Adrenal gland (tissue), 12 donors: ENCODE data around the gene PDLIM5. TPM values are rescaled to one million over a fixed set of nuclear protein-coding genes. Genes with fewer than 3 reads are reported as not detected.
"Not testable (repeated sequence)": the region's sequence is repeated elsewhere in the genome, so short reads cannot be mapped to it uniquely, and the experiment has no call there.

ENCODE experiments used
- DNase-seq, 7 donors: peaks; one replicate each; pipeline ENCODE4 v3.0.0-alpha.2; 2019 to 2020
- H3K27ac ChIP-seq, 5 donors: fragments of 200-600 bp; sonication (generic) in 4 of 5; 1 replicate in 3 of 5; 2 replicates in 2 of 5; pipeline versions ENCODE4 v1.5.1 to v1.8.0; 2016 to 2020; ENCODE audit warnings: mild to moderate bottlenecking in 1 of 5
- H3K27me3 ChIP-seq: fragments of 200-600 bp; 2 replicates; pipeline ENCODE4 v1.8.0; 2021
- H3K36me3 ChIP-seq, 2 donors: fragments of 200-600 bp; replicated peaks in 1 of 2; 1 replicate in 1 of 2; 2 replicates in 1 of 2; pipeline versions ENCODE4 v1.5.1 to v1.8.0; 2018 to 2022
- H3K4me1 ChIP-seq, 2 donors: fragments of 200-600 bp; replicated peaks in 1 of 2; 1 replicate in 1 of 2; 2 replicates in 1 of 2; pipeline versions ENCODE4 v1.5.1 to v1.8.0; 2018 to 2021
- H3K4me3 ChIP-seq, 4 donors: fragments of 200-600 bp; sonication (generic) in 3 of 4; one replicate each; pipeline ENCODE4 v1.5.1; 2016 to 2018
- H3K9me3 ChIP-seq, 3 donors: fragments of 200-600 bp; sonication (generic) in 1 of 3; replicated peaks in 1 of 3; 1 replicate in 2 of 3; 2 replicates in 1 of 3; pipeline versions ENCODE4 v1.5.1 to v1.8.0; 2016 to 2021
- POLR2A ChIP-seq, 2 donors: fragments of 450-650 bp; IDR thresholded peaks; one replicate each; pipeline ENCODE4 v1.6.1; 2017; ENCODE audit warnings: antibody characterized with exemption in 2 of 2, mild to moderate bottlenecking in 2 of 2, moderate library complexity in 1 of 2
- WGBS, 4 donors: extraction: QIAGEN DNeasy Blood & Tissue Kit in 2 of 4; methylation state at CpG; one replicate each; pipeline versions ENCODE4 v1.1.5 to v1.1.7; 2013 to 2017; 5-methylcytosine and 5-hydroxymethylcytosine counted together
- intact Hi-C, 2 donors: fragments of 100-400 bp; cut with DNase I; formaldehyde crosslinking; loops; one replicate each; pipeline versions ENCODE4 v1.14.1 to v1.15.0; 2022 to 2023
- polyA plus RNA-seq, 3 donors: library from polyadenylated mRNA; stranded (reverse); fragments of 200-250 nt in 2 of 3; fragments of 350-450 nt in 1 of 3; fragmentation: Illumina TruSeq in 1 of 3; extraction: RNeasy Lipid Tissue Mini Kit (QIAGEN cat#74804) in 1 of 3; gene quantifications; one replicate each; pipeline ENCODE4 v1.2.3, GENCODE V29; 2013 to 2014
- total RNA-seq, 9 donors: library from RNA; depleted of rRNA in 4 of 9; stranded (reverse); fragments of >200 nt in 4 of 9; fragments of 120-200 nt in 1 of 9; fragmentation: NEBNext Ultra II Directional in 1 of 9; extraction: Animal tissue kit (Norgen Biotek cat#: 25700) in 1 of 9; gene quantifications; one replicate each; pipeline versions ENCODE4 v1.1.0 to v1.2.4, GENCODE V29; 2013 to 2023
- TF ChIP-seq, protein P1 (sequence below), 6 experiments: fragments of 450-650 bp in 4 of 6; fragments of 200-600 bp in 2 of 6; sonication (generic) in 1 of 6; IDR thresholded peaks; 1 replicate in 5 of 6; 2 replicates in 1 of 6; pipeline versions ENCODE4 v1.5.1 to v1.8.0; 2016 to 2021; ENCODE audit warnings: antibody characterized with exemption in 6 of 6, mild to moderate bottlenecking in 2 of 6, moderate library complexity in 1 of 6
- donor health status: healthy with polysubstance abuse.
- donor health status: Bipolar disorder and iron deficiency.
- donor health status: DM: yes; HTN: yes; CAD: no.
- donor health status: DM: no; HTN: no; CAD: no.
- donor health status: DM: no; HTN: no; CAD: no.
- donor health status: DM: yes; HTN: yes; CAD: no.

PDLIM5 gene
- total and polyA plus RNA-seq, 12 donors, result 26.2 to 150 (median 84.0) TPM

DNA sequence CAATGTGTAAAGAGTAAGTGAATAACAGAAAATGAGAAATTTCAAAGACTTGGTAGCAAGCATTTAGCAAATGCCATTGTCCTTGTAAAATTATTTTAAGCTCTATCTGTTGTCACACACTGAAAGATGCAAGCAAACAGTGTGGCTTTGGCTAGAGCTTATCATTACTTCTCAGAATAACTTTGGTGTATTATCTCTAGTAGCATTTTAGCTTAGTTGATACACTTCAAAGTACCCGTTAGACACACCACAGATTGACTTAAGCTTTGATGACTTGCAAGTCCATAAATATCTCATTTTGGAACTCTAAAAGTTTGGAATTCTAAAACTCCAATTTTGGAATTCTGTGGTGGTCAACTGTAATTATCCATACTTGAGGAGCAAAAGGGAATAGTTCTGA, 98.6 kb downstream of the PDLIM5 start:
- intact Hi-C loops, result no loop called here
- no peak overlapping the region for H3K27ac ChIP-seq
- H3K4me3 ChIP-seq, result no peak overlapping the region
- H3K4me1 ChIP-seq, result peaks cover 4 to 45% of the 10 kb centered on the region in 2 donors
- H3K9me3 ChIP-seq, result peaks cover 0 to 4% (median 0%) of the 10 kb centered on the region in 3 donors
- TF ChIP-seq, protein P1, sequence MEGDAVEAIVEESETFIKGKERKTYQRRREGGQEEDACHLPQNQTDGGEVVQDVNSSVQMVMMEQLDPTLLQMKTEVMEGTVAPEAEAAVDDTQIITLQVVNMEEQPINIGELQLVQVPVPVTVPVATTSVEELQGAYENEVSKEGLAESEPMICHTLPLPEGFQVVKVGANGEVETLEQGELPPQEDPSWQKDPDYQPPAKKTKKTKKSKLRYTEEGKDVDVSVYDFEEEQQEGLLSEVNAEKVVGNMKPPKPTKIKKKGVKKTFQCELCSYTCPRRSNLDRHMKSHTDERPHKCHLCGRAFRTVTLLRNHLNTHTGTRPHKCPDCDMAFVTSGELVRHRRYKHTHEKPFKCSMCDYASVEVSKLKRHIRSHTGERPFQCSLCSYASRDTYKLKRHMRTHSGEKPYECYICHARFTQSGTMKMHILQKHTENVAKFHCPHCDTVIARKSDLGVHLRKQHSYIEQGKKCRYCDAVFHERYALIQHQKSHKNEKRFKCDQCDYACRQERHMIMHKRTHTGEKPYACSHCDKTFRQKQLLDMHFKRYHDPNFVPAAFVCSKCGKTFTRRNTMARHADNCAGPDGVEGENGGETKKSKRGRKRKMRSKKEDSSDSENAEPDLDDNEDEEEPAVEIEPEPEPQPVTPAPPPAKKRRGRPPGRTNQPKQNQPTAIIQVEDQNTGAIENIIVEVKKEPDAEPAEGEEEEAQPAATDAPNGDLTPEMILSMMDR (IDR thresholded peaks at IDR 0.05), result no peak
- no peak for TF ChIP-seq POLR2A (IDR thresholded peaks at IDR 0.05)
- H3K27me3 ChIP-seq, result no peaks in the 10 kb centered on the region
- H3K36me3 ChIP-seq, result no peaks in the 10 kb centered on the region
- WGBS, 4 donors, result 41 to 63% (median 51%) methylated on average over 1 of the region's 1 CpG
- DNase-seq, result no peak

DNA sequence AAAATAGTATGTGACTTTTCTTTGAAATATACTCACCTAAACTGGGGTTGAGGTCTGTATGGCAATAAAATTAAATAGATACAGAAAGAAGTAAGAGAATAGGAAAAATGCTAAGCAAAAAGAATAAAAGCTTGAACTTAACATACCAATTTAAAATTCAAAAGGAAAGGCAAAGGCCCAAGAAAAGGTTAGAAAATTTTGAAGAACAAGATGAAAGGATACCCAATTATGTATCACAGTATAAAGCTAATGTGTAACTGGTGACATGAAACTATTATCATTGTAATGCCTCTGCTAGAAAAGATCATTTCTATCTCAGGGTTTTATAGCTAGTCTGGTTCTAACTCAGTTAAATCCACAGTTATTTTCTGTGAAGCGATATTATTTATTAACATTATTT, 99.1 kb downstream of the PDLIM5 start:
- H3K27ac ChIP-seq, result no peak overlapping the region
- peaks cover 0 to 4% (median 0%) of the 10 kb centered on the region in 3 donors for H3K9me3 ChIP-seq
- intact Hi-C loops, result no loop called here
- peaks cover 4 to 40% of the 10 kb centered on the region in 2 donors for H3K4me1 ChIP-seq
- H3K4me3 ChIP-seq, result no peak overlapping the region
- no peak for TF ChIP-seq POLR2A (IDR thresholded peaks at IDR 0.05)
- TF ChIP-seq, protein P1 (IDR thresholded peaks at IDR 0.05), result no peak
- no peak for DNase-seq
- no peaks in the 10 kb centered on the region for H3K27me3 ChIP-seq
- 94 to 100% (median 99%) methylated on average over 1 of the region's 1 CpG for WGBS, 4 donors
- no peaks in the 10 kb centered on the region for H3K36me3 ChIP-seq

DNA sequence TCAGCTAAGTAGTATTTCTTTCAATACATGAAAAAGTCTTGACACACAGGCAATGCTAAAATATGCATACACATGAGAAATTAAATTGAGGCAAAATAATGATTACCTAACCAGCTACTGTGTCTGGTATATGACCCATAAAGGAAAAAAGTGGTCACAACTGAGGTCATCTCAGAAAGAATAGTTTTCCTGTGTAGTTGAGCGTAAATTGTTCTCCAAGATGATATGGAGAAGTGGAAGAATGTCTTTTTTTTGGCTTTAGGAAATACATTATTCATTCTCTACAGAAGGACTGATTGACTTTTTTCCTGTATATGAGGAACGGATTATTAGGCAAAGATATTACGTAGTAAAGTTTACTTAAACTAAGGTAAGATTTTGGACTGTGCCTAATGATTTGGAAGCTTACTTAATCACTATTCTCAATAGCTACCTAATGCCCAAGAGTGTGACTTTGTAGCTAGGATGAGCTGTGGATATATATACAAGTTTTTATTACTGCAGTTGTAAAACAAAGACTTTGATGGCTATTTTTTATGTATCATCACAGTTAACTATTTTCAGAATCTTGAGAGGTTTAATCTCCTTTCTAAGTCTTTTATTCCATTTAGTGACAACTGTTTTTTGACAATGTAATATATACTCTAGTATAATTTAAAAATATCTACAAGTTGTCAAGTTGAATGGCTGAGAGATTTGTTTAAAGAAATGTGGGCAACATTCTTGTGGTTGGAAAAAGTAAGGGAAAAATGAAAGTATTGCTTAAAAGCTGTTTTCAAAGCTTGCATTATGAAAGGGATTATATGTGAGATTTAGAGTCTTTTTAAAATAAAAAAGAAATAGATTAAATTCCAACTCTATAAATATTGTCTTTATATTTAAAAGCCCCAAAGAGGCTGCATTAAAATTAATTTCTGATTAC, 100.2 kb downstream of the PDLIM5 start:
- no peak overlapping the region for H3K4me3 ChIP-seq
- no peak for TF ChIP-seq POLR2A (IDR thresholded peaks at IDR 0.05)
- TF ChIP-seq, protein P1 (IDR thresholded peaks at IDR 0.05), result no peak
- DNase-seq, result no peak
- H3K4me1 ChIP-seq, result peaks cover 4 to 37% of the 10 kb centered on the region in 2 donors
- no peaks in the 10 kb centered on the region for H3K36me3 ChIP-seq
- peaks cover 0 to 4% (median 0%) of the 10 kb centered on the region in 3 donors for H3K9me3 ChIP-seq
- intact Hi-C loops, result no loop called here
- no peak overlapping the region for H3K27ac ChIP-seq
- H3K27me3 ChIP-seq, result no peaks in the 10 kb centered on the region
- 87 to 89% (median 88%) methylated on average over 3 of the region's 3 CpGs for WGBS, 4 donors

DNA sequence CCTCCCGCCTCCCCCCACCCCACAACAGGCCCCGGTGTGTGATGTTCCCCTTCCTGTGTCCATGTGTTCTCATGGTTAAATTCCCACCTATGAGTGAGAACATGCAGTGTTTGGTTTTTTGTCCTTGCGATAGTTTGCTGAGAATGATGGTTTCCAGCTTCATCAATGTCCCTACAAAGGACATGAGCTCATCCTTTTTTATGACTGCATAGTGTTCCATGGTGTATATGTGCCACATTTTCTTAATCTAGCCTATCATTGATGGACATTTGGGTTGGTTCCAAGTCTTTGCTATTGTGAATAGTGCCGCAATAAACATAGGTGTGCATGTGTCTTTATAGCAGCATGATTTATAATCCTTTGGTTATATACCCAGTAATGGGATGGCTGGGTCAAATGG, 104.3 kb downstream of the PDLIM5 start:
- H3K27me3 ChIP-seq, H3K9me3 ChIP-seq, intact Hi-C loops, H3K36me3 ChIP-seq, DNase-seq, H3K27ac ChIP-seq, H3K4me3 ChIP-seq: not testable (repeated sequence)
- peaks cover 0 to 21% of the 10 kb centered on the region in 2 donors for H3K4me1 ChIP-seq
- 95 to 100% (median 99%) methylated on average over 2 to 4 of the region's 4 CpGs for WGBS, 4 donors

DNA sequence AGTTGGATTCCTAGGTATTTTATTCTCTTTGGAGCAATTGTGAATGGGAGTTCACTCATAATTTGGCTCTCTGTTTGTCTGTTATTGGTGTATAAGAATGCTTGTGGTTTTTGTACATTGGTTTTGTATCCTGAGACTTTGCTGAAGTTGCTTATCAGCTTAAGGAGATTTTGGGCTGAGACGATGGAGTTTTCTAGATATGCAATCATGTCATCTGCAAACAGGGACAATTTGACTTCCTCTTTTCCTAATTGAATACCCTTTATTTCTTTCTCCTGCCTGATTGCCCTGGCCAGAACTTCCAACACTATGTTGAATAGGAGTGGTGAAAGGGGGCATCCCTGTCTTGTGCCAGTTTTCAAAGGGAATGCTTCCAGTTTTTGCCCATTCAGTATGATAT, 105.9 kb downstream of the PDLIM5 start:
- H3K4me1 ChIP-seq, result peaks cover 13 to 31% of the 10 kb centered on the region in 2 donors
- H3K4me3 ChIP-seq, H3K27me3 ChIP-seq, DNase-seq, H3K36me3 ChIP-seq, H3K27ac ChIP-seq, intact Hi-C loops, H3K9me3 ChIP-seq: not testable (repeated sequence)
- 60 to 89% methylated on average over 1 of the region's 1 CpG; no CpG with 5 or more reads in 2 of the 4 donors for WGBS, 4 donors
